H9 (cell line): ENCODE measurements around the gene MICALL2. TPM values are rescaled to one million over a fixed set of nuclear protein-coding genes. Genes with fewer than 3 reads are reported as not detected.

Experiments used
- DNase-seq: peaks from one replicate; pipeline ENCODE4 v3.0.0-alpha.2; 2017
- H2AFZ ChIP-seq: one replicate; pipeline ENCODE4 v1.6.1; 2013; ENCODE audit warnings: mild to moderate bottlenecking, low read length, control low read depth, moderate library complexity
- H2AK5ac ChIP-seq: 2 replicates; pipeline ENCODE4 v1.6.1; 2013; ENCODE audit warnings: low read length, control low read depth, mixed read lengths; ENCODE audit not compliant: insufficient read length
- H2BK120ac ChIP-seq: one replicate; pipeline ENCODE4 v1.6.1; 2013; ENCODE audit warnings: low read depth, mild to moderate bottlenecking, low read length, control low read depth, inconsistent platforms; ENCODE audit not compliant: poor library complexity, severe bottlenecking
- H2BK12ac ChIP-seq: 2 replicates; pipeline ENCODE4 v1.6.1; 2013; ENCODE audit warnings: low read length, control low read depth, mixed read lengths, low read depth; ENCODE audit not compliant: insufficient read length
- H2BK15ac ChIP-seq: 2 replicates; pipeline ENCODE4 v1.6.1; 2013; ENCODE audit warnings: low read depth, low read length, control low read depth
- H2BK20ac ChIP-seq: one replicate; pipeline ENCODE4 v1.6.1; 2013; ENCODE audit warnings: low read depth, mild to moderate bottlenecking, low read length, control low read depth, inconsistent platforms; ENCODE audit not compliant: poor library complexity, severe bottlenecking
- H2BK5ac ChIP-seq: 2 replicates; pipeline ENCODE4 v1.6.1; 2013; ENCODE audit warnings: low read length, control low read depth, mixed read lengths; ENCODE audit not compliant: insufficient read length
- H3K14ac ChIP-seq: 2 replicates; pipeline ENCODE4 v1.6.1; 2013; ENCODE audit warnings: low read length, control low read depth; ENCODE audit not compliant: insufficient read depth
- H3K18ac ChIP-seq: 2 replicates; pipeline ENCODE4 v1.6.1; 2013; ENCODE audit warnings: low read depth, mild to moderate bottlenecking, mixed read lengths, low read length, control low read depth; ENCODE audit not compliant: insufficient read length
- H3K23ac ChIP-seq: 2 replicates; pipeline ENCODE4 v1.6.1; 2013; ENCODE audit warnings: low read length, control low read depth, mixed read lengths, low read depth; ENCODE audit not compliant: insufficient read length
- H3K23me2 ChIP-seq: 2 replicates; pipeline ENCODE4 v1.6.1; 2013; ENCODE audit warnings: low read depth, mild to moderate bottlenecking, mixed read lengths, low read length, control low read depth; ENCODE audit not compliant: insufficient read length, poor library complexity, severe bottlenecking
- H3K27ac ChIP-seq: 2 replicates; pipeline ENCODE4 v1.5.1; 2013; ENCODE audit warnings: low read length, control low read depth, mixed read lengths, low read depth; ENCODE audit not compliant: insufficient read length
- H3K27me3 ChIP-seq: 2 replicates; pipeline ENCODE4 v1.6.1; 2013; ENCODE audit warnings: low read length, control low read depth, inconsistent platforms; ENCODE audit not compliant: insufficient read depth
- H3K4ac ChIP-seq: 2 replicates; pipeline ENCODE4 v1.6.1; 2013; ENCODE audit warnings: low read depth, mild to moderate bottlenecking, control low read depth, inconsistent platforms, low read length, moderate library complexity
- H3K4me1 ChIP-seq: 2 replicates; pipeline ENCODE4 v1.6.1; 2013; ENCODE audit warnings: low read length, control low read depth, inconsistent platforms; ENCODE audit not compliant: insufficient read depth
- H3K4me2 ChIP-seq: 2 replicates; pipeline ENCODE4 v1.6.1; 2013; ENCODE audit warnings: low read length, control low read depth, mixed read lengths; ENCODE audit not compliant: insufficient read length, insufficient read depth
- H3K56ac ChIP-seq: 2 replicates; pipeline ENCODE4 v1.6.1; 2013; ENCODE audit warnings: low read depth, mild to moderate bottlenecking, mixed read lengths, low read length, control low read depth; ENCODE audit not compliant: insufficient read length
- H3K79me1 ChIP-seq: 2 replicates; pipeline ENCODE4 v1.6.1; 2013; ENCODE audit warnings: low read depth, mild to moderate bottlenecking, moderate library complexity, low read length, control low read depth, inconsistent platforms; ENCODE audit not compliant: insufficient read depth, poor library complexity, severe bottlenecking
- H3K79me2 ChIP-seq: 2 replicates; pipeline ENCODE4 v1.6.1; 2013; ENCODE audit warnings: low read length, control low read depth, inconsistent platforms; ENCODE audit not compliant: insufficient read depth
- H3K9ac ChIP-seq: 2 replicates; pipeline ENCODE4 v1.6.1; 2013; ENCODE audit warnings: low read length, control low read depth, mixed read lengths; ENCODE audit not compliant: insufficient read length; ENCODE audit errors: extremely low read depth
- H3K9me3 ChIP-seq: one replicate; pipeline ENCODE4 v1.6.1; 2013; ENCODE audit warnings: low read depth, low read length, inconsistent platforms; ENCODE audit not compliant: control insufficient read depth
- H3T11ph ChIP-seq: one replicate; pipeline ENCODE4 v1.6.1; 2013; ENCODE audit warnings: mild to moderate bottlenecking, low read length, control low read depth, inconsistent platforms
- H4K20me1 ChIP-seq: one replicate; pipeline ENCODE4 v1.6.1; 2013; ENCODE audit not compliant: control insufficient read depth, insufficient read length, insufficient read depth
- H4K5ac ChIP-seq: 2 replicates; pipeline ENCODE4 v1.6.1; 2013; ENCODE audit warnings: low read depth, mild to moderate bottlenecking, mixed read lengths, low read length, control low read depth; ENCODE audit not compliant: insufficient read length
- H4K8ac ChIP-seq: replicated peaks from 2 replicates; pipeline ENCODE4 v1.6.1; 2013; ENCODE audit warnings: low read length, control low read depth, mixed read lengths, low read depth; ENCODE audit not compliant: insufficient read length
- H4K91ac ChIP-seq: 2 replicates; pipeline ENCODE4 v1.6.1; 2013; ENCODE audit warnings: low read depth, mild to moderate bottlenecking, moderate library complexity, mixed read lengths, low read length, control low read depth; ENCODE audit not compliant: insufficient read length
- H3K27ac Mint-ChIP-seq, 3 experiments: 2 replicates in 2 of 3; 3 replicates in 1 of 3; pipeline ENCODE4 v1.8.0; 2020 to 2021; ENCODE audit warnings: mixed read lengths in 3 of 3, mild to moderate bottlenecking in 1 of 3, moderate library complexity in 1 of 3
- H3K27me3 Mint-ChIP-seq: 2 replicates; pipeline ENCODE4 v1.8.0; 2021; ENCODE audit warnings: low read depth, mild to moderate bottlenecking, moderate library complexity, mixed read lengths
- H3K36me3 Mint-ChIP-seq, 3 experiments: 2 replicates in 2 of 3; 3 replicates in 1 of 3; pipeline ENCODE4 v1.8.0; 2020 to 2021; ENCODE audit warnings: low read depth in 3 of 3, mixed read lengths in 3 of 3; ENCODE audit not compliant: insufficient read depth in 1 of 3
- H3K4me1 Mint-ChIP-seq, 2 experiments: 2 replicates each; pipeline ENCODE4 v1.8.0; 2020; ENCODE audit warnings: mixed read lengths in 2 of 2
- H3K4me3 Mint-ChIP-seq, 2 experiments: 2 replicates in 1 of 2; 3 replicates in 1 of 2; pipeline ENCODE4 v1.8.0; 2020 to 2021; ENCODE audit warnings: mild to moderate bottlenecking in 2 of 2, mixed read lengths in 2 of 2, moderate library complexity in 1 of 2
- H3K9me3 Mint-ChIP-seq, 2 experiments: 2 replicates in 1 of 2; 3 replicates in 1 of 2; pipeline ENCODE4 v1.8.0; 2020; ENCODE audit warnings: mild to moderate bottlenecking in 2 of 2, mixed read lengths in 2 of 2, moderate library complexity in 1 of 2
- WGBS: extraction: QIAGEN DNeasy Blood & Tissue Kit; methylation state at CpG from one replicate; pipeline ENCODE4 v1.1.7; 2013; ENCODE audit warnings: missing lambda C conversion rate, low lambda C conversion rate, mixed read lengths; ENCODE audit not compliant: insufficient read length; ENCODE audit errors: extremely low coverage; 5-methylcytosine and 5-hydroxymethylcytosine counted together
- total RNA-seq: library from RNA; stranded (reverse); gene quantifications from 2 replicates; pipeline ENCODE4 v1.2.1, GENCODE V29; 2021
- TF ChIP-seq, protein P1 (sequence below): fragments of 200-600 bp; sonication (generic); conservative IDR thresholded peaks from 3 replicates; pipeline ENCODE4 v1.8.0; 2021; ENCODE audit warnings: antibody characterized with exemption, mild to moderate bottlenecking

The MICALL2 gene
- total RNA-seq, 1 experiment from 2014 or later = 7.1 TPM

DNA sequence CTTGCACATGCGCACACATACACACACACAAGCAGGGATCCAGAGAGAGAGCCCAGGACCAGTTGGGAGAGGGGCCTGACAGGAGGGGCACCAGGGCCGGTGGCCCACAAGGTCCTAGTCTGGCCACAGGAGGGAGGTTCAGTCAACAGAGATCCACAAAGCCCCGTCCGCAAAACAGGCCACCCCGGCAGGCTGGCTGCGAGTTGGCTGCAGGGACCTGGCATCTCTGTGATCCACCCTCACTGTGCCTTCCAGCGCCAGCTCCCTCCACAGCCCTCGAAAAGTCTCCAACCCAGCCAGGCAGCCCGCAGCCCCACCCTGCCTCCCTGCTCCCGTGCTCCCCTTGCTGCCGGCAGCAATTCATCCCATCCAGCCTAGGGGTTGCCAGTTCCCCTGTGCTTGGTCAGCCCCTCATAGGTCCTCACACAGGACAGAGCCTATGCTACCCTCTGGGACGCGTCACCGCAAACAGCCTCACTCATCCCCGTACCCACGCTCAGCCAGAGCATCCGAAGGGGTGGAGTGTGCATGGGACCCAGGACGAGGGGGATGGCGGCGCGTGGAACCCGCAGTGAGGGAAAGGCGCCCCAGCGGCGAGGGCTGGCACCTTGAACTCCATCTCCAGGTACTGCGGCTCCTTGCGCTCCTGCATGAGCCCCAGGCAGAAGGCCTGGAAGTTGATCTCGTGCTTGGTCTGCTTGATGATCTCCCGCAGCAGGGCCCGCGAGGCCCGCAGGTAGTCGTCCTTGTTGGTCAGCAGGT is 37.4 kb upstream of the MICALL2 start:
- Histone ChIP-seq H3K23me2 (no peaks in the 10 kb centered on the region), H3K14ac (no peak overlapping the region), H3K56ac (no peak overlapping the region), H4K5ac (no peak overlapping the region), H2AK5ac (no peak overlapping the region), H3K27me3 (no peaks in the 10 kb centered on the region), H2BK5ac (no peak overlapping the region), H3K9me3 (no peaks in the 10 kb centered on the region), H3T11ph (no peak overlapping the region), H3K79me2 (no peaks in the 10 kb centered on the region), H3K18ac (no peak overlapping the region), H4K8ac (no peak overlapping the region), H3K4ac (no peak overlapping the region), H2BK20ac (no peak overlapping the region), H2BK12ac (no peak overlapping the region), H2BK15ac (no peak overlapping the region), H3K4me1 (no peaks in the 10 kb centered on the region), H3K27ac (no peak overlapping the region), H4K20me1 (peaks cover 3% of the 10 kb centered on the region), H2AFZ (no peak overlapping the region), H3K23ac (no peak overlapping the region), H4K91ac (no peak overlapping the region), H2BK120ac (no peak overlapping the region), H3K79me1 (no peaks in the 10 kb centered on the region), H3K9ac (no peak overlapping the region), H3K4me2 (no peak overlapping the region)
- H3K9me3 Mint-ChIP-seq = no peaks in the 10 kb centered on the region
- DNase-seq = no peak
- H3K4me1 Mint-ChIP-seq = no peaks in the 10 kb centered on the region
- no peak overlapping the region for H3K27ac Mint-ChIP-seq
- H3K27me3 Mint-ChIP-seq = no peaks in the 10 kb centered on the region
- no peak overlapping the region for H3K4me3 Mint-ChIP-seq
- peaks cover 25 to 69% (median 57%) of the 10 kb centered on the region in 3 experiments; a peak in 6 of 7 replicates for H3K36me3 Mint-ChIP-seq
- TF ChIP-seq, protein P1, sequence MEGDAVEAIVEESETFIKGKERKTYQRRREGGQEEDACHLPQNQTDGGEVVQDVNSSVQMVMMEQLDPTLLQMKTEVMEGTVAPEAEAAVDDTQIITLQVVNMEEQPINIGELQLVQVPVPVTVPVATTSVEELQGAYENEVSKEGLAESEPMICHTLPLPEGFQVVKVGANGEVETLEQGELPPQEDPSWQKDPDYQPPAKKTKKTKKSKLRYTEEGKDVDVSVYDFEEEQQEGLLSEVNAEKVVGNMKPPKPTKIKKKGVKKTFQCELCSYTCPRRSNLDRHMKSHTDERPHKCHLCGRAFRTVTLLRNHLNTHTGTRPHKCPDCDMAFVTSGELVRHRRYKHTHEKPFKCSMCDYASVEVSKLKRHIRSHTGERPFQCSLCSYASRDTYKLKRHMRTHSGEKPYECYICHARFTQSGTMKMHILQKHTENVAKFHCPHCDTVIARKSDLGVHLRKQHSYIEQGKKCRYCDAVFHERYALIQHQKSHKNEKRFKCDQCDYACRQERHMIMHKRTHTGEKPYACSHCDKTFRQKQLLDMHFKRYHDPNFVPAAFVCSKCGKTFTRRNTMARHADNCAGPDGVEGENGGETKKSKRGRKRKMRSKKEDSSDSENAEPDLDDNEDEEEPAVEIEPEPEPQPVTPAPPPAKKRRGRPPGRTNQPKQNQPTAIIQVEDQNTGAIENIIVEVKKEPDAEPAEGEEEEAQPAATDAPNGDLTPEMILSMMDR = no peak
- no CpG with 5 or more reads among the region's 33 CpGs for WGBS
